ENCODE measurements around the gene RTN3. TPM values are rescaled to one million over a fixed set of nuclear protein-coding genes. Genes with fewer than 3 reads are reported as not detected.

Gene RTN3
- total RNA-seq, 6 experiments from 2014 or later = 114 to 144 (median 133) TPM

GRCh38 chr11:63736864-63737263 is 55.6 kb downstream of the RTN3 start:
- no peak overlapping the region for H3K27ac Mint-ChIP-seq
- no peak overlapping the region for H3K4me3 Mint-ChIP-seq
- H3K4me1 Mint-ChIP-seq (ENCODE audit: low read depth) = peaks cover 16% of the 10 kb centered on the region
- no peak for DNase-seq
- no peaks in the 10 kb centered on the region for H3K36me3 Mint-ChIP-seq (ENCODE audit: low read depth)
- H3K27me3 Mint-ChIP-seq (ENCODE audit: insufficient read depth) = 0 out of 2 replicates have a peak, but pooled peaks cover 1% of the 10 kb centered on the region
- H3K9me3 Mint-ChIP-seq = no peaks in the 10 kb centered on the region
- TF ChIP-seq CTCF (IDR thresholded peaks at IDR 0.05) = no peak

GRCh38 chr11:63737718-63738117 is 56.4 kb downstream of the RTN3 start:
- Mint-ChIP-seq H3K36me3 (ENCODE audit: low read depth) (no peaks in the 10 kb centered on the region), H3K4me1 (ENCODE audit: low read depth) (peaks cover 16% of the 10 kb centered on the region), H3K27me3 (ENCODE audit: insufficient read depth) (0 out of 2 replicates have a peak, but pooled peaks cover 1% of the 10 kb centered on the region), H3K27ac (peak overlapping the region; percentile 55; the same call in 1 of the 2 replicates), H3K9me3 (no peaks in the 10 kb centered on the region), H3K4me3 (no peak overlapping the region)
- DNase-seq = no peak
- no peak for TF ChIP-seq CTCF (IDR thresholded peaks at IDR 0.05)

GRCh38 chr11:63738720-63739360 is 57.5 kb downstream of the RTN3 start:
- Mint-ChIP-seq H3K36me3 (ENCODE audit: low read depth) (no peaks in the 10 kb centered on the region), H3K9me3 (no peaks in the 10 kb centered on the region), H3K27me3 (ENCODE audit: insufficient read depth) (0 out of 2 replicates have a peak, but pooled peaks cover 1% of the 10 kb centered on the region), H3K4me1 (ENCODE audit: low read depth) (peaks cover 16% of the 10 kb centered on the region), H3K4me3 (peak overlapping the region; percentile 20), H3K27ac (peak overlapping the region; percentile 39)
- TF ChIP-seq CTCF (IDR thresholded peaks at IDR 0.05) = peak; percentile 99
- peak; percentile 75 for DNase-seq

- Mint-ChIP-seq H3K36me3 (ENCODE audit: low read depth) (no peaks in the 10 kb centered on the region), H3K27ac (no peak overlapping the region), H3K4me1 (ENCODE audit: low read depth) (peaks cover 8% of the 10 kb centered on the region; the same call in 1 of the 2 replicates), H3K4me3 (no peak overlapping the region), H3K9me3 (no peaks in the 10 kb centered on the region), H3K27me3 (ENCODE audit: insufficient read depth) (no peaks in the 10 kb centered on the region)
- no peak for DNase-seq
- peak; percentile 68 for TF ChIP-seq CTCF (IDR thresholded peaks at IDR 0.05)
Measured at GRCh38 chr11:63745304-63746170, 64.2 kb downstream of the RTN3 start.

- no peak overlapping the region for H3K4me3 Mint-ChIP-seq
- TF ChIP-seq CTCF (IDR thresholded peaks at IDR 0.05) = no peak
- DNase-seq = no peak
- H3K36me3 Mint-ChIP-seq (ENCODE audit: low read depth) = no peaks in the 10 kb centered on the region
- H3K27me3 Mint-ChIP-seq (ENCODE audit: insufficient read depth) = no peaks in the 10 kb centered on the region
- H3K27ac Mint-ChIP-seq = no peak overlapping the region
- no peaks in the 10 kb centered on the region for H3K9me3 Mint-ChIP-seq
- peaks cover 8% of the 10 kb centered on the region; the same call in 1 of the 2 replicates for H3K4me1 Mint-ChIP-seq (ENCODE audit: low read depth)
Measured at GRCh38 chr11:63747011-63747410, 65.7 kb downstream of the RTN3 start.

All from HFFc6 (cell line).